NCI-H2171 treated with DMSO at 0.1 percent for 48 hours (cell line): Measurements from ENCODE around the gene PCLO.
"Not testable (repeated sequence)": the region's sequence is repeated elsewhere in the genome, so short reads cannot be mapped to it uniquely, and the experiment has no call there.

Experiments
- DNase-seq: peaks from one replicate; lab custom pipeline; 2025; lab: John Stamatoyannopoulos, UW

PCLO gene

GRCh38 chr7:82729172-82730030, 433.3 kb downstream of the PCLO start:
- peak; percentile 51 for DNase-seq

- peak; percentile 53 for DNase-seq
Observed at GRCh38 chr7:82726038-82726800, 436.5 kb downstream of the PCLO start.

DNA sequence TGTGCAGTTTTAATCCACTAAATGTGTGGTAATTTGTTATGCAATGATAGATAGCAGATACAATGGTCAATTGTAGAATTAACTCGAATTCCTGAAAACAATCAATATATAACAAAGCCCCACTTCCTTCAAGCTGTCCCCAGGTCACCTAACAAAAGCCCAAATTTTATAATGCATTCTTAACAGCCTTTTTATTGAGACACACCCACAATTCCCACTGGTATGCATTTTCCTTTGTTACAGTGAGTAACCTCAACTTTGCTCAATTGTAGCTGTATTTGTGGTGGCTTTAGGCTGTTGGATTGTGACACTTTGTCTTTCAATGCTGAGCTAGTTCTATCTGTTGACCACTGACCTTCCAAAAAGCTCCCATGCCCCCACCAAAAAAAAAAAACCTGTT, 439.3 kb downstream of the PCLO start:
- DNase-seq: no peak

DNA sequence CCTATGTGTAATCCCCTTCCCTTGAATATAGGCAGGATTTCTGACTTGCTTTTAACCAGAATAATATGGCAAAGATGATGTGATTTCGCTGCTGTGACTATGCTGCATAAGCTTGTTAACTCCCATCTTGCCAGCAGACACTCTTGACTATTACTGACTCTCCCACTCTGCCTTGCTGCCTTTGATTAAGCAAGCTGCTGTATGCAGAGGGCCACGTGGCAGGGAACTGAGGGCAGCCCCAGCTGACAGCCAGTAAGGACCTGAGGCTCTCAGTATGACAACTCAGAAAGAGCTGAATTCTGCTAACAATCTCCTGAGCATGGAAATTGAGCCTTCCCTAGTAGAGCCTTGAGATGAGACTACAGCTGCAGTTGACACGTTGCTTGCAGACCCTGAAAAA, 439.7 kb downstream of the PCLO start:
- DNase-seq: no peak

DNA sequence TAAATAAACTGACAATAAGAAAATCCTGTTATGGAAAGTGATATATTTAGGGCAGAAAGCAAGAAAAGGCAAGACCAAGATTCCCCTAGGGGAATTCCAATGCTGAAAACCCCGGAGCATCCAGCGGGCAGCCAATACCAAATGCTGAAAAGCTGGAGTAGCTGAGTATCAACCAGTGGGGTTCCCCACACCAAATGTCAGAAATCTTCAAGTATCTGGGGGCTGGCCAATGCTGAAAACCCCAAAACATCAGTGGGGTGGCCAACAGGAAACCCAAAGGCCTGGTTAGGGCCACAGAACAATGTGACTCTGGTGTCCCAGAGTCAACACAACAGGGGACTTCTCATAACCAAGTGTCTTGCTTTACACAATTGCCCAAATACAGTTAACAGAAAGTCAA, 447.3 kb downstream of the PCLO start:
- no peak for DNase-seq

DNA sequence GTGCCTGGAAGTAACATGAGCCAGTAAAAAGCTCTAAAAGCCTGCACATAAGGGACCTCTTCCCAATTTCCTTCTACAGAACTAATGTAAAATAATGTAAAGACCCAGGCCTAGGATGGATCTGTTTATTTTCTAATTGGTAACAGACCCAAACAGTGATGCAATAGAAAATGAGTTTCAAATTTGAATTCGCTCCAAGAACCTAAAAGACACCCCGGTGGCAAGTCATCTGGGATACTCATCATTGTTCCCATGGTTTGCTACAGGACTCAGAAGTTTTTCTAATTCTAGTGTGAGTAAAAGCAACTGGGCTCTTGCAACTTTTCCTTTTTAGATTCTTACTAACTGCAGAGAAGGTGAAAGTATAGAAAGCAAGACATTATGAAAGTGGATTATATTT, 447.8 kb downstream of the PCLO start:
- DNase-seq: no peak

DNA sequence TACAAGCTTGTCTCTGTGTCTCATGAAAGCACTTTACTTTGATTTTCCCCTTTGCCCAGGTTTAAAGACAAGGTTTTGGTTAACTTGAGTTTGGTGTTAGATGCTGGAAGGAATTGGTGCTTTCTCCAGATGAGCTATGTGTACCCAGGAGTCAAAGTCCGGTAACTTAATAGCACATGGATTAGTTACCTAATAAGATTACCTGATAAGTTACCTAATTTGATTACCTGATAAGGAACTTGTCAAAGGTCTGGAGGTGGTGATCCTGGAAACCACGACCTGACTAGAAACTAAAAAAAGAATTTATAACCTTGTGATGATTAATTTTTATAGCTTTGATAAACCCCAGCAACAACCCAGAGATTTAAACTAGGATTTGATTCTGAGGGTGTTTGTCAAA, 449.2 kb downstream of the PCLO start:
- DNase-seq: no peak

- not testable (repeated sequence) for DNase-seq
Observed at GRCh38 chr7:82706344-82706743, 456.3 kb downstream of the PCLO start.

DNA sequence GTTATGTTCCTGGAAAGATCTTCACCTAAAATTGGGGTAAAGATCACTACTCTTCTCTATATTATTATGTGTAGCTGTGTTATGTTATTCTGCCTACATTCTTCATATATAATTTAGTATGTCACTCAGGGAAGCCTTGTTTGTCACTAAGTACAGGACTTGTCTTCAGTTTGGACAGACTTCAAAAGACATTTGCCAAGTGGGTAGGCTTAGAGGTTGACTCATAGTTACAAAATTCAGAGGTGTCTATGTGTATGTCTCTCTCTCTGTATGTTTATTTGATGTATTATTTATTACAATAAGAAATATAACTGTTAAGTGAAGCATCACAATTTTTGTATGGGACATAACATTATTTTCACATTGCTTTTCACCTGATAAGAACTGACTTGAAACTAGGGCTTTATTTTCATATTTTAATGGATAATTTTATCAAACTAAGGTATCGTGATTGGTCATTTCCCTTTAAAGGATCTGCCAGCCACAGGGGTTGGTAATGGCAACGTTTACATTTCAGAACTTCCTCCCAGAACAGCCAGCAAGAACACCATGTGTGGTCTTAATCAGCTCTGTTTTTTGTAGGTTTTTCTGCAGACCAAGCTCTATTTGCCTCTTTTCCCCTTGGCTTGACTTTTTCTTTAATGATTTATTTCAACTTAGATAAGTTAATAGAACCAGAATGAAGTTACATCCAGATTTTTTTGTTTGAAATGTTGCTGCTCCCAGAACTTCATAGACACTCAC, 457.0 kb downstream of the PCLO start:
- DNase-seq: no peak

GRCh38 chr7:82704121-82704520, 458.6 kb downstream of the PCLO start:
- DNase-seq: peak; percentile 73
